ENCODE measurements around the gene OR2T34.
"Not testable (repeated sequence)": the region's sequence is repeated elsewhere in the genome, so short reads cannot be mapped to it uniquely, and the experiment has no call there.

The OR2T34 gene, protein sequence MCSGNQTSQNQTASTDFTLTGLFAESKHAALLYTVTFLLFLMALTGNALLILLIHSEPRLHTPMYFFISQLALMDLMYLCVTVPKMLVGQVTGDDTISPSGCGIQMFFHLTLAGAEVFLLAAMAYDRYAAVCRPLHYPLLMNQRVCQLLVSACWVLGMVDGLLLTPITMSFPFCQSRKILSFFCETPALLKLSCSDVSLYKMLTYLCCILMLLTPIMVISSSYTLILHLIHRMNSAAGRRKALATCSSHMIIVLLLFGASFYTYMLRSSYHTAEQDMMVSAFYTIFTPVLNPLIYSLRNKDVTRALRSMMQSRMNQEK

DNA sequence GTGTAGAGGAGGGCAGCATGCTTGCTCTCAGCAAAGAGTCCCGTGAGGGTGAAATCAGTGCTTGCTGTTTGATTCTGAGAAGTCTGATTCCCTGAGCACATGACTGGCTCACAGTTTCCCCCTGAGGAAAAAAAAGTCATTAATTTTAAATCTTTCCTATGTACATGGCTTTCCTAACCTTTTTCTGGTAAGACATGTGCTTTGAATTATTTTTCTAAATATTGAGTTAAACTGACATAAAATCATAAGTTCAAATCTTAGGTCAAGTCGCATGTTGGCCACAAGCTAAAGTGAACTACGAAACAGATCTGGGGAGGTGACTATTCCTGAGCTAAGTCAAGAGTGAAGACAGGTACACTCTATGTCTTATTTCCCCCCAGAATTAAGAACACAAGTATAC is at the start of gene OR2T34:
TSS of gene OR2T34 (minus strand) at position 101 of the 400 bp plus-strand sequence. CDS start at position 101, 0 bp downstream.
- DNase-seq (ENCODE audit: low spot score), result not testable (repeated sequence)

DNA sequence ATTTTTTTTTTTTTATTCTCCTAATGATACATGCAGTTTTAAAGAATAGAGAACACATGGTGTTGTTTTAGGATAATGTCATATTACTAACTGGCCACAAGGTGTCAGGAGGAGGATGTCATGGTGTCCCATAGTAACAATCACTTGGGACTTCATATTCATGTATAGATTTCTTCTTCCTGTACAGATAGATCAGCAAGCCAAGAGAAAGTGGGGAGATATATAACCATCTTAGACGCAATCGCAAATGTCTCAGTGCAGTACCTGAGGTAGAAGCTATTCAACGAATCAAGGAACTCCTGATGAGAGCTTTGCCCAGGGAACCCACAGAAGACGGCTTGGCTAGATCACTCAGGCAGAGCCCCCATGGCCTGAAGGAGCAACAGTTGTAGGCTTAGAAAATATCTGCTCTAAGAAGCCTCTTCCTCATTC is 48.0 kb upstream of the OR2T34 start:
- peak; percentile 42 for DNase-seq (ENCODE audit: low spot score)

DNA sequence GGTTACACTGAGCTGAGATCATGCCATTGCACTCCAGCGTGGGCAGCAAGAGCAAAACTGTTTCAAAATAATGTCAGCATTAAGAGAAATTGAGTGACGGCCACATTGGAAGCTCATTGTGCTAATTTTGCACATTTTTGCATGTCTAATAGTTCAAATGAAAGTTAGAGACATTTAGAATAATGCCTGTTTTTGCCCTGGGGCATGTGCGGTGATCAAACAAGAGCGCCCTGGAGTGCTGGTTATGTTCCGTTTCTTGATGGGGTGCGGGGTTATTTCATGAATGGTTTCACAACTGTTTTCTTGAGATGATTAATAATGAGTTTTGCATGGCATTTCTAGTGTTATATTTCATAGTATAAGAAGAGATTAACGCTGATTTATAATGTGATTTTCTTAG is 47.2 kb upstream of the OR2T34 start:
- DNase-seq (ENCODE audit: low spot score), result no peak

DNA sequence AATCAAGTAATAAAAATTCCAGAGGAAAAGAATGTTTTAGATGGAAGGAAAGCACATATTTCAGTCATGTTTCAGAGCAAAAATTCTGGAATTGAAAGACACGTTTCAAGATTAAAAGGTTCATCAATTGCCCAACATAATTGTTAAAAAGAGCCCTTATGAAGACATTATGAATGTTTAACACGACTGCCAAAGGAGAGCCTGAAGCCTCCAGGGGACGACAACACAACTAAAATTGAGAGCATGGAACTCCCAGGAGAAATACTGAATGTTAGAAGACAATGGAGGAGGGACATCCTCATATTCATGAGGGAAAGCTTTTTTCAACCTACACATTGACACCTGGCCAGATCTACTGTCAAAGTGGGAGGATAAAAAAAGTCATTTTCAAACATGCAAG is 44.3 kb upstream of the OR2T34 start:
- peak; percentile 59 for DNase-seq (ENCODE audit: low spot score)

DNA sequence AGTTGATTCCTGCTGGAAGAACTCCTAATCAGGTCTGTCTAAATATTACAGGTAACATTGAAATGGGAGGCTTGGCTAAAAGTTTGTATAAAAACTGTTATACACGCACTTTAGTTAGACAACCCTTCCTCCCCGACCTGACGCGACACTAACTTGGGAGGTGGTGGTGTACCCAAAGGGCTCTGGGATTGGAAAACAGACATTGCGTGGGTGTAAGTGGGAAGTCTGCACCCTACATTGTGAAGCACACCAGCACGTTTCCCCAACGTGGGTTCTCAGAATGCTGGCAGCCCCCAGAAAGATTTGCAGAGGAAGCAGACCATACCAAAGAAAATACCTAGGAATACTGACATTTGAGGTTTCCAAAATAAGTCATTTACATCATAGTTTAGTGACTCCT is 43.6 kb upstream of the OR2T34 start:
- no peak for DNase-seq (ENCODE audit: low spot score)

DNA sequence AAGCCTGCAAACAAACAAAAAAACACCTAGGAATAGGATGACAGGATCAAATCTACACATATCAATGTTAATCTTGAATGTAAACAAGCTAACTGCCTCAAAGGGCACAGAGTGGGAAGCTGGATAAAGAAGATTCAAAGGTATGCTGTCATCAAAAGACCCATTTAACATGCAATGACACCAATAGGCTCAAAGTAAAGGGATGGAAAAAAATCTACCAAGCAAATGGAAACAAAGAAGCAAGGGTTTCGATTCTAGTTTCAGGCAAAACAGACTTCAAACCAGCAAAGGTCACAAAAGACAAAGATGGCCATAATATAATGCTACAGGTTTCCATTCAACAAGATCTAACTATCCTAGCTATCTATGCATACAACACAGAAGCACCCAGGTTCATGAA is 39.2 kb upstream of the OR2T34 start:
- no peak for DNase-seq (ENCODE audit: low spot score)

DNA sequence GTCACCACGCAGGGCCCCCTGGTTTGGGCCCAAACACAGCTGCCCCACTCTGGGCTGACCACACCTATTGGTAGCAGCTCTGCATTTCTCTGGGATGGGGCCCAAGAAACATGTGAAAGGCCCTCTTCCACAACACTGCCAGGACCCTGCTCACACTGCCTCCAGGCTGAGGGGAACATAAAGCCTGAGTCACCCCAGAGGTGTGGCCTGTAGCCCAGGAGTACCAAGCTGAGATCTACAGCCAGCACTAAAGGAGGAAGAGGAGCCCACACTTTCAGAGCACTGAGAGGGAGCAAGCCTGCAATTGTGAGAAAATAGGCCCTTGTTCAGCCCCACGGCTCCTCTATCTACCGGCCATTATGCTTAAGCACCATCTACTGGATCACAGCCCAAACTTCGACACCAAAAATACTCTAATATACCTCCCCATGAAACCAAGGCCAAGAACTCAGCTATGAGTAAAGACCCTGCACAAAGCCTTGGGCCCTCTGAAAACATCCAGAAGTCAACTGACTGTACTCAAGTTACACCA is 37.4 kb upstream of the OR2T34 start:
- no peak for DNase-seq (ENCODE audit: low spot score)

DNA sequence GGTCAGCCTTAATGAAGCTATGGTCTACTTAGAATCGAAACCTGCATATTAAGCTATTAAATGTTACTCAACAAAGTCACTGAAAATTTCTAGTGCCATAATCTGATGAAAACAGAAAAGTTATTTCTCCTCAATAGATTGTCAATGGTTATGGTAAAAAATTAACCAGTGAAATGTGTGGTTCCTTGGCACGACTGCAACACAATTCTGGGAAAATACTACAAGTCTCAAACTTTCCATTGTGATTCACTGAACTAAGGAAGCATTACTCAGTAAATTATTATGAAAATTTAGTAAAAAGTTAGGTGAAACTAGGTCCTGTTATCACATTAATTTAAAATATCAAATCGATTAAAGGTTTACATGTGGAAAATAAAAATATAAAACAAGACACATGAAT is 35.7 kb upstream of the OR2T34 start:
- DNase-seq (ENCODE audit: low spot score), result no peak

DNA sequence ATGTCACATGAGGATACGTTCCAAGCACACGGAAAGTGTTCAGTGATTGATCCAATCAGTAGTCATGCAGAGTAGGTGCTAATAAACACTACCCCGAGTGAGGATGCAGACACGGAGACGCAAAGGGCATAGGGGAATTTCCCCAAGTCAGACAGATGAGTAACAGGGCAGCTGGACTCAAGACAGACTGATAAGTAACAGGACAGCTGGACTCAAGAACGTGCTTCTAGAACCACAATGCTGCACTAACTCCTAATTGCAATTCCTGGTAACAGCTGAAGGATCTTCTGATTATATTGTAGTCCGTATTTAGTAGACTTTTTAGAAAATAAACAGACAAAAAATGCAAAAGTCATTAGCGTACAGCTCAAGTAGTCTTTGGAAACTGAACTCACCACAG is 24.8 kb upstream of the OR2T34 start:
- DNase-seq (ENCODE audit: low spot score), result no peak

DNA sequence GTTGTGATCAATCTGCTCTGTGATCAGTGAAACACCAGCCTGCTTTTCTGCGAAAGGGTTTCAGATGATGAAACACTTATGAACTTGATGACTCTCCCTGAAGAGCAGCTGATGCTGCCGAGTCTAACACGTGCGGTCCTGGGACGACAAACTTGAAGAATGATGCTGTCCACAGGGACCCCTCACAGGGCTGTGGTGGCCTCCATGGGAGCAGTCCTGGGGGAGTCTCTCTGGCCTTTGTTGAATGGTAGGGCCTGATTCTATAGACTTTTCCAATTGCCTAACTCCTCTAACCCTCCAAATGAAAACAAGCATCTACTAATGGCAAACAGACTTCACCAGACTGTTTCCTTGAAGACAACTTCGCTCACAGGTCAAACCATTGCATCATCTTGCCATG is 23.0 kb upstream of the OR2T34 start, which contains the start of gene OR2T10:
TSS of gene OR2T10 (minus strand) at position 112 of the 400 bp plus-strand sequence. CDS start 3,932 bp downstream, outside the sequence.
- no peak for DNase-seq (ENCODE audit: low spot score)

DNA sequence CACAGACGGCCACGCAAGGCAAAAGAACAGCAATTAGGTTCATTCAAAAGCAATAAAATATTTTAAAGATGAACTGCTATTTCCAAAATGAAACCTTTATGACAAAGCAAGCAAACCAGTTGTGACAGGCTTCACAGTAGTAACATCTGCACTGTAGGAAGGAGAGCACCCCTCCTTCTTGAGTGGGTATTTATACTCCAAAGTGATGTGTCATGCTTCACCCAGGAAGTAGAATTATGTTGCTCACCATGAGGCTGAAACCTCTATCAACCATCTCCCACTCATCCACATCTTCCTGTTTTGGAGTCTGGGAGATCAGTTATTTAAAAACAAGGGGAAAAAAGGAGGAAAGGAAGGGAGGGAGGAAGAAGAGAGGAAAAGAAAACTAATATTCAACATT is 22.1 kb upstream of the OR2T34 start:
- no peak for DNase-seq (ENCODE audit: low spot score)

DNA sequence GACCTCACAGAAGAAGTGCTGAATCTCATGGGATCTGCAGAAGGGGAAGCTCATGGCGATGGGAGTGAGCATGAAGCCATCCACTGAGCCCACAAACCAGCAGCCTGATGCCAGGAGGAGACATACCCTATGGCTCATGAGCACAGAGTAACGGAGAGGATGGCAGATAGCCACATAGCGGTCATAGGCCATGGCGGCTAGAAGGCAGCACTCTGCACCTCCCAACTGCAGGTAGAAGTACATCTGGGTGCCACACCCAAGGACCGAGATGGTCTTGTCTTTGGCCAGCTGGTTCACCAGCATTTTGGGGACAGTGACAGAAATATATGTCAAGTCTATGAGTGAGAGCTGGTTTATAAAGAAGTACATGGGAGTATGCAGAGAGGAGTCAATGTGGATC is 18.7 kb upstream of the OR2T34 start:
- no peak for DNase-seq (ENCODE audit: low spot score)

DNA sequence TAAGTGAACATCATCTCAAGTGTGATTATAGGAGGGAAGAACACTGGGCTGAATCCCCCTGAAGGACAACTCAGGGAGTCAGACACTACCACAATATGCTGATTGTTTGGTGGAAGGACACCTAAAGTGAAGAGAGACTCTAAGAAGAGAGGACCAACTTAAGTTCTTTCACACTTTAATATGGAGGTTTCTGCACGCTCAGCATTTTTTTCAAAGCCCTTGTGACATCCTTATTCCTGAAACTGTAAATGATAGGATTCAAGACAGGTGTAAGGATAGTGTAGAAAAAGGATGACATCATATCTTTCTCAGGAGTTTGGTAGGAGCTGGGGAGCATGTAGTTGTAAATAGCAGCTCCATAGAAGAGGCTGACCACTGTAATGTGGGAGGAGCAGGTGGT is 18.1 kb upstream of the OR2T34 start:
- no peak for DNase-seq (ENCODE audit: low spot score)

DNA sequence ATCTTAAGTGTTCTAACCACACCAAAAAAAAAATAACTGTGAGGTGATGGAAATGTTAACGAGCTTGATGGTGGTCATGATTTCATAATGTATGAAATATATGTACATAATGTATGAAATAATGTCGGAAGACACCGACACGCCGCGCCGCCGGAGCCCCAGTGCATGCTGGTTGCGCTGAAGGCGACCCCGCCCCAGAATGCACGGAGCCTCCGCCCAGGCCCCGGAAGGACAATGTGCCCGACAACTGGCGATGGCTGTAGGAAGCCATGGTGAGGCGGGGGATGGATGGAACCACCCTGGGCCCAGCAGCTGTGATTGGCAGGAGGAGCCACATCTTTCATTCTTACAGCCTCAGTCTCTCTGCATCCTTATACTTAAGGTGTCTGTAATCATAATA is 15.5 kb upstream of the OR2T34 start:
- DNase-seq (ENCODE audit: low spot score), result no peak

DNA sequence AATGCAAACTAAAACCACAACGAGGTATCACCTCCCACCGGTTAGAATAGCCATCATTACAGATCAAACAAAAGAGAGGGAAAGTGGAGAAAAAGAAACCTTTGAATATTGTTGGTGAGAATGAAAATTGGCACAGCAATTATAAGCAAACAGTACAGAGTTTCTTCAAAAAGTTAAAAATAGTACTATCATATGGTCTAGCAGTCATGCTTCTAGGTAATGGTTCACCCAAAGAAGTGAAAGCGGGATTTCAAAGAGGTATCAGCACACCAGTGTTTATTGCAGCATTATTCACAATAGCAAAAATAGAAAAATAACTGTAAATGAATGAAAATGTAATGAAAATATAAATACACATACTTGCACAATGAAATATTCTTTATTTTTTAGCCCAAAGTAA is 14.8 kb upstream of the OR2T34 start:
- DNase-seq (ENCODE audit: low spot score), result no peak

DNA sequence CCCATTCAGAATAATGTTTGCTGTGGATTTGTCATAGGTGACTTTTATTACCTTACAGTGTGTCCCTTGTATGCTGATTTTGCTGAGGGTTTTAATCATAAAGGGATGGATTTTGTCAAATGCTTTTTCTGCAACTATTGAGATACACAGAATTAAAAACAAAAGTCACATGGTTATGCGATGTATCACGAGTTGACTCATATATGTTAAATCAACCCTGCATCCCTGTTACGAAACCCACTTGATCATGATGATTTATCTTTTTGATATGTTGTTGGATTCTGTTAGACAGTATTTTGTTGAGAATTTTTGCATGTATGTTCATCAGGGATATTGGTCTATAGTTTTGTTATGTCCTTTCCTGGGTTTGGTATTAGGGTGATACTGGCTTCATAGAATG is 10.7 kb upstream of the OR2T34 start:
- DNase-seq (ENCODE audit: low spot score), result no peak

DNA sequence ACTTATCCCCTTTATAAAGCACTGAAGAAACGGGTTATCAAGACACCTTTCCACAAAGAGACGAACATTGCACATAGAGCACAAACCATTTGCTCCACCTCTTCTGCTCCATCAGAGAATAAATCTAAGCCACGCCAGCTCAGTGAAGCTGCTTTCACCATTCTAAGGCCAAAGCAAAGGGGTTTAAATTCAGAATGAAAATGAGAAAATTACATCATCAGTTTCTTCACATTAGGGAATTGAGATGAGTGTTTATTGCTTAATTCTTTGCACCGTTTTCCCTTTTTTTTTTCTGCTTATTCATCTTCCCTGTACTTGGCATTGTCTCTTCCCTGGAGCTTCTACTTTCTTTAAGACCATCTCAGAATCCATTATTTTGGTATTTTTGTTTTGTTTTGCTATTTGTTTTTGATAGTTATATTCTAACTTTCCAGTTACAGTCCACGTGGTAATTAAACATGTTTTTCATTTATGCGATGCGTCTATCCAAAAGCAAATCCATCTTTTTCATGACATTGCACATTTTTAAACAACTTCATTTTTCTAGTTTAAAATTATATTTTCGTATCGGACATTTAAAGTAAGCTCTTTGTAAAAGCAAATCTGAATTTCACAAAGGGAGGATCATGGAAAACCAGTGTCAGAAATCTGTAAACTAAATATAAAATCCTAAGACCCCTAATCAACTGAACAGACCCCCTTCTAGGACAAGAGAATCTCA is 1.9 kb upstream of the OR2T34 start:
- no peak for DNase-seq (ENCODE audit: low spot score)

DNA sequence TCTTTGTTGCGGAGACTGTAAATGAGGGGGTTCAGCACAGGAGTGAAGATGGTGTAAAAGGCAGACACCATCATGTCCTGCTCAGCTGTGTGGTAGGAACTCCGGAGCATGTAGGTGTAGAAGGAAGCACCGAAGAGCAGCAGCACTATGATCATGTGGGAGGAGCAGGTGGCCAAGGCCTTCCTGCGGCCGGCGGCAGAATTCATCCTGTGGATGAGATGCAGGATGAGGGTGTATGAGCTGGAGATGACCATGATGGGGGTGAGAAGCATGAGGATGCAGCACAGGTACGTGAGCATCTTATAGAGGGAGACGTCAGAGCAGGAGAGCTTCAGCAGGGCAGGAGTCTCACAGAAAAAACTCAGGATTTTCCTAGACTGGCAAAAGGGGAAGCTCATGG is 701 bp downstream of the OR2T34 start:
- DNase-seq (ENCODE audit: low spot score), result not testable (repeated sequence)

DNA sequence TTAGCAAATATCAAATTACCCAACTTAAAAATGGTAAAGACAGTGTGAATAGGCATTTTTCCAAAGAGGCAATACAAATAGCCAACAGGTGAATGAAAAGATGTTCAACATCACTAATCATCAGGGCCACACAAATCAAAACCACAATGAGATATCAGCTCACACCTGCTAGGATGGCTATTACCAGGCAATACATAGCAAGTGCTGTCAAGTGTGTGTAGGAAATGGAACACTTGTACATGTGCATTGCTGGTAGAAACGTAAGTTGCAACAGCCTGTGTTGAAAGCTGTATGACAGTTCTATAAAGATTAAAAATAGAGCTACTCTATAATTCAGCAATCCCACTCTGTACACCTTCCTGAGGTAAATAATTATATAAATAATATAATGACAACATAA is 2.5 kb downstream of the OR2T34 start:
- not testable (repeated sequence) for DNase-seq (ENCODE audit: low spot score)

DNA sequence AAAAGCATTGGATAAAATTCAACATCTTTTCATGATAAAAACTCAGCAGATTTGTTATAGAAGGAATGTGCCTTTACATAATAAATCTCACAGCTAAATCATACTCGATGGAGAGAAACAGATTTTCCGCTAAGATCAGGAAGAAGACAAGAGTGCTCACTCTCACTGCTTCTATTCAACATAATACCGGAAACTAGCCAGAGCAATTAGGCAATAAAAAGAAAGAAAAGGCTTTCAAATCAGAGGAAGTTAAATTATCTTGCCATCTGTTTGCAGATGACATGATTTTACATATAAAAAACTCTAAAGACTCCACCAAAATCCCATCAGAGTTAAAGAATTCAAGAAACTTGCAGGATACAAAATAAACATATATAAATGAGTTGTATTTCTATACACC is 3.7 kb downstream of the OR2T34 start:
- not testable (repeated sequence) for DNase-seq (ENCODE audit: low spot score)

DNA sequence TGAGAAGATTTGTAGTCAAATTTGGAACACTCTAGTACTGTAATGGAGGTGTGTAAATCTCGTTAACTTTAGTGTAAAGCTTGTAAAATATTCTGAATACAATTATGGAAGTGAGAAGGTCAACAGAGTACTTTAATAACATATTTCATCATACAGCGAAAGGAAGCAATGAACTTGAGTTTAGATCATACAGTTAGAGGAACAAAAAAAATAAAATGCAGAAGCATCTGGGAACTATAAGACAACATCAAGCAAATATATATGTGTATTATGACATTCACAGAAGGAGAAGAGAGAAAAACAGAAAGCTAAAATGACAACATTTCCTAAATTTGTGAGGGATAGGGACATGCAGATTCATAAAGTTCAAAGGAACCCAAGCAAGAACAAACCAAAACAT is 5.5 kb downstream of the OR2T34 start:
- not testable (repeated sequence) for DNase-seq (ENCODE audit: low spot score)

DNA sequence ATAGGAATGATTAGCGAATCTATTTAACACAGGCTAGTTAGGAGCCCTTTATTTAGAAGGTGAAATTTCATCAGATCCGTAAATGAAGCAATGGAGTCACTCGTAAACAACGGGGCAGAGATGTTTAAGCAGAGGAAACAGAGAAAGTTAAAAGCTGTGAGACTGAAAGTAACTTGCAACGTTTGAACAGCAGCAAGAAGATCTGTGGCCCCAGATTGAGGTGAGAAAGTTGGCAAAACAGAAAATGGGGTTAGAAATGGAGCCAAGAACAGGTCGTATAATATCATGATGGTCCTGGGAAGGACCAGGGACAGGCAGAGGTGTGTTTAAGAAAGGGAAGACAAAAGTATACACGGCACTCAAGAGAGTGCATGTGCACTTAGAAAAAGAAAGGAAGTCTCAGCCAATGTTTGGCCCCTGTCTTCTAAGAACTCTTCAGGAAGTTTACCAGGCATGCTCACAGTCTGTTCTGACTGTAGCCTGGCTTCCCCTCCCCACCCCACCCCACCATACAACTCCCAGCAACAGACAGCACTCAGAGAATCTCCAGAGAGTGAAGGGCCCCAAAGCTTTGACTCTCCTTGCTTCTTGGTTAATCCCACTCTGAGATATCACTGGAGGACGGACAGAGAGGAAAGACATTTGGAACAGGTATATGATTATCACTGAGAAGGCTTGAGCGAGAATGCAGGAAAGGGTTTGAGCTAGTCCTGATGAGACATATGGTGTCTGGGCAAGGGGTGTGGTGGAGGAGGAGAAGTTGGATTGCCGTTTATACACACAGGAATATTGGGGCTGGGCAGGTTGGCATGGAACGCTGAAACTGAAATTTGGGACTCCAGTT is 8.8 kb downstream of the OR2T34 start:
- DNase-seq (ENCODE audit: low spot score), result not testable (repeated sequence)
